PC-3 (cell line): ENCODE measurements around the gene SYDE2. TPM values are rescaled to one million over a fixed set of nuclear protein-coding genes. Genes with fewer than 3 reads are reported as not detected.

Source experiments
- ATAC-seq: fragments of 200-7000 bp; cut with Tn5 transposase; 2 replicates; pipeline ENCODE4 v1.9.1; 2020; ENCODE audit warnings: mild to moderate bottlenecking, moderate library complexity
- BruUV-seq: library from RNA; stranded (reverse); fragments of 400-500 nt; replicated peaks from 2 replicates; lab custom pipeline; 2021; lab: Mats Ljungman, UMichigan
- CTCF ChIA-PET: fragments of 300-600 bp; sonication (Branson Sonifier 250); formaldehyde crosslinking; loops from one replicate; lab custom pipeline; 2022; ENCODE audit warnings: antibody characterized with exemption; lab: Charles Lee
- POLR2A ChIA-PET: fragments of 300-600 bp; sonication (Branson Sonifier 250); formaldehyde crosslinking; loops from one replicate; lab custom pipeline; 2022; ENCODE audit warnings: antibody characterized with exemption; ENCODE audit not compliant: unreplicated experiment; lab: Charles Lee
- DNase-seq: peaks from one replicate; pipeline ENCODE4 v3.0.0-alpha.2; 2015
- H2AFZ ChIP-seq: fragments of 300-600 bp; sonication (generic); 2 replicates; pipeline ENCODE4 v1.6.0; 2016; ENCODE audit warnings: antibody characterized with exemption, low read length
- H3F3A ChIP-seq: fragments of 300-600 bp; sonication (generic); one replicate; pipeline ENCODE4 v1.6.0; 2017; ENCODE audit warnings: antibody characterized with exemption, low read length, control low read depth, mild to moderate bottlenecking; ENCODE audit not compliant: unreplicated experiment
- H3K27ac ChIP-seq: fragments of 300-600 bp; sonication (generic); 2 replicates; pipeline ENCODE4 v1.5.1; 2016; ENCODE audit warnings: mild to moderate bottlenecking, low read length
- H3K27me3 ChIP-seq: fragments of 300-600 bp; sonication (generic); 2 replicates; pipeline ENCODE4 v1.6.1; 2016; ENCODE audit warnings: low read length, mixed read lengths
- H3K36me3 ChIP-seq: fragments of 300-600 bp; sonication (generic); 2 replicates; pipeline ENCODE4 v1.6.1; 2016; ENCODE audit warnings: low read depth, mixed run types, low read length, mixed read lengths
- H3K4me1 ChIP-seq: fragments of 300-600 bp; sonication (generic); 2 replicates; pipeline ENCODE4 v1.5.1; 2016; ENCODE audit warnings: low read length; ENCODE audit not compliant: insufficient read depth
- H3K4me2 ChIP-seq: fragments of 300-600 bp; sonication (generic); 2 replicates; pipeline ENCODE4 v1.6.0; 2016; ENCODE audit warnings: low read length
- H3K4me3 ChIP-seq: fragments of 300-600 bp; sonication (generic); 2 replicates; pipeline ENCODE4 v1.5.1; 2016; ENCODE audit warnings: mild to moderate bottlenecking, low read length, mixed read lengths
- H3K79me2 ChIP-seq: fragments of 300-600 bp; sonication (generic); 2 replicates; pipeline ENCODE4 v1.6.1; 2017; ENCODE audit warnings: low read length, mixed read lengths
- H3K9ac ChIP-seq: fragments of 300-600 bp; sonication (generic); 2 replicates; pipeline ENCODE4 v1.6.0; 2016; ENCODE audit warnings: mild to moderate bottlenecking, low read length
- H3K9me2 ChIP-seq: fragments of 300-600 bp; sonication (generic); replicated peaks from 2 replicates; pipeline ENCODE4 v1.6.1; 2016; ENCODE audit warnings: mixed run types, low read length, mixed read lengths
- H3K9me3 ChIP-seq: fragments of 300-600 bp; sonication (generic); 2 replicates; pipeline ENCODE4 v1.6.1; 2016; ENCODE audit warnings: low read length, mixed read lengths
- H4K20me1 ChIP-seq: fragments of 300-600 bp; sonication (generic); 2 replicates; pipeline ENCODE4 v1.6.1; 2016; ENCODE audit warnings: low read length, mixed read lengths
- CTCF ChIP-seq: fragments of 300-600 bp; sonication (generic); conservative IDR thresholded peaks from 2 replicates; pipeline ENCODE4 v1.5.1; 2017; ENCODE audit warnings: antibody characterized with exemption, low read depth, mild to moderate bottlenecking, low read length
- EZH2 ChIP-seq: fragments of 300-600 bp; sonication (generic); IDR thresholded peaks from one replicate; pipeline ENCODE4 v1.6.1; 2017; ENCODE audit warnings: antibody characterized with exemption, mild to moderate bottlenecking, low read length; ENCODE audit not compliant: unreplicated experiment
- EZH2phosphoT487 ChIP-seq: fragments of 300-600 bp; sonication (generic); IDR thresholded peaks from 2 replicates; pipeline ENCODE4 v1.6.1; 2018; ENCODE audit warnings: mild to moderate bottlenecking, antibody characterized with exemption, low read length, borderline replicate concordance
- intact Hi-C: fragments of 100-400 bp; cut with micrococcal nuclease; formaldehyde crosslinking; loops from 2 replicates; pipeline ENCODE4 v1.9.0; 2023
- total RNA-seq: library from RNA; depleted of rRNA; stranded (reverse); fragments of >200 nt; gene quantifications from 2 replicates; pipeline ENCODE4 v1.2.3, GENCODE V29; 2014

Gene SYDE2
- total RNA-seq, 1 experiment from 2014 or later = 4.4 TPM

GRCh38 chr1:85202092-85202863 lies 1.5 kb upstream of the SYDE2 start:
- TSS peak; percentile 83 for BruUV-seq
- peaks cover 30% of the 10 kb centered on the region for H3K79me2 ChIP-seq
- H3K9me2 ChIP-seq = no peaks in the 10 kb centered on the region
- H3F3A ChIP-seq = no peaks in the 10 kb centered on the region
- TF ChIP-seq EZH2phosphoT487 = no peak
- peak overlapping the region; percentile 79 for H3K4me3 ChIP-seq
- ATAC-seq = no peak; the same call in 1 of the 2 replicates
- H3K4me2 ChIP-seq = peak overlapping the region; percentile 80
- peak overlapping the region; percentile 44; the same call in 1 of the 2 replicates for H3K27ac ChIP-seq
- DNase-seq = peak; percentile 32
- no peaks in the 10 kb centered on the region for H3K27me3 ChIP-seq
- POLR2A ChIA-PET = interaction anchor here (1.2 kb wide), 1 partner anchor 57 kb away, joined by 10 read pairs; no protein-coding TSS in a partner anchor
- H2AFZ ChIP-seq = peak overlapping the region; percentile 94
- CTCF ChIA-PET = interaction anchor here (0.9 kb wide), 1 partner anchor 38 kb away, joined by 3 read pairs; no protein-coding TSS in a partner anchor
- intact Hi-C loops = loop anchor here (5.0 kb wide), 4 partner anchors 40 to 95 kb away; partner anchors contain the start of gene C1orf52
- H3K9ac ChIP-seq = peak overlapping the region; percentile 68
- no peaks in the 10 kb centered on the region for H3K9me3 ChIP-seq
- 0 out of 2 replicates have a peak, but pooled peaks cover 6% of the 10 kb centered on the region for H4K20me1 ChIP-seq
- H3K36me3 ChIP-seq = no peaks in the 10 kb centered on the region
- peaks cover 41% of the 10 kb centered on the region for H3K4me1 ChIP-seq

DNA sequence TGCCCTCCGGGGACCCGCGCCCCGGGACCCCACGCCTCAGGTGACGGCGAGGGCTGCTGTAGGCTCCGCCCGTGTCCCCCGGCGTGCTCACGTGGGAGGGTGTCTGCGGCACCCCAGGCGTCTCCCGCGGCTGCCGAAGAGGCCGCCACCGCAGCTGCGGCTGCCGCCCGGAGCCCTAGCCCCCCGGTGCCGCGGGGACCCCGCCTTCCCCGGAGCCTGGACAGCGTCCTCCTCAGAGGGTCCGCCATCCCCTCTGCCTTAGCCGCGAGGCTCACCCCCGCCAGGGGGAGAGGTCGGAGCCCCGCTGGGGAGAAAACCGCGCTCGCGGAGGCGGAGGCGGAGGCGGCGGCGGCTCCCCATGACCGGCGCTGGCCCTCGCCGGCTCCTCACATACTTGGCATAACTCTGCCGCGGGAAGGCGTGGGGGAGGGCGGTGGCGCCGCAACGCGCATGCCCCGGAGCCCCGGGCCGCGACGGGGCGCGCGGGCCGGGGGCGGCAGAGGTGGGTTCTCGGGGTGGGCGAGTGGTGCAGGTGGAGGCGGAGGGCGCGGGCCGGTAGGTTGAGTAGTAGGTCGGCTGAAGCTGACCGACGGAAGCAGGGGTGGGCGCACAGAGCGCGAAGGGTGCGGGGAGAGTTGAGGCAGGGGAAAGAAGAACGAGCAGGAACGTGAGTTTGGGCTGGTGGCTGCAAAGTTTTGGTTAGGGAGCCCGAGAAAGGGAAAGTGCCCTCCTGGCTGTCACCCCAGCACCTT lies 700 bp upstream of the SYDE2 start:
- Histone ChIP-seq H4K20me1 (0 out of 2 replicates have a peak, but pooled peaks cover 6% of the 10 kb centered on the region), H3K4me1 (peaks cover 45% of the 10 kb centered on the region), H3K9me2 (no peaks in the 10 kb centered on the region), H3K27me3 (no peaks in the 10 kb centered on the region), H3K9me3 (no peaks in the 10 kb centered on the region), H3K79me2 (peaks cover 37% of the 10 kb centered on the region), H3K36me3 (no peaks in the 10 kb centered on the region), H3K4me2 (peak overlapping the region; percentile 80), H3F3A (no peaks in the 10 kb centered on the region), H2AFZ (peak overlapping the region; percentile 94), H3K9ac (peak overlapping the region; percentile 68), H3K27ac (peak overlapping the region; percentile 44), H3K4me3 (peak overlapping the region; percentile 79)
- DNase-seq (peak; percentile 69), ATAC-seq (peak; percentile 72)
- POLR2A ChIA-PET = interaction anchor here (1.2 kb wide), 1 partner anchor 57 kb away, joined by 10 read pairs; no protein-coding TSS in a partner anchor
- BruUV-seq = no TSS peak
- intact Hi-C loops = loop anchor here (5.0 kb wide), 4 partner anchors 41 to 96 kb away; partner anchors contain the start of gene C1orf52
- TF ChIP-seq CTCF (no peak), EZH2 (no peak), EZH2phosphoT487 (no peak)
- CTCF ChIA-PET = interaction anchor here (0.9 kb wide), 1 partner anchor 39 kb away, joined by 3 read pairs; no protein-coding TSS in a partner anchor
